Spleen (tissue), 7 donors: Measurements from ENCODE around the gene AGPAT4.

Experiments used
- CTCF ChIP-seq, 11 experiments: fragments of 200-600 bp in 7 of 11; fragments of 450-650 bp in 4 of 11; sonication (generic) in 4 of 11; IDR thresholded peaks in 8 of 11; conservative IDR thresholded peaks in 3 of 11; 1 replicate in 7 of 11; 2 replicates in 4 of 11; pipeline versions ENCODE4 v1.4.0 to v1.8.0; 2016 to 2021; ENCODE audit warnings: antibody characterized with exemption in 11 of 11, inconsistent platforms in 4 of 11, mild to moderate bottlenecking in 1 of 11
- POLR2A ChIP-seq, 3 donors: fragments of 450-650 bp; IDR thresholded peaks; one replicate each; pipeline ENCODE4 v1.5.1; 2017; ENCODE audit warnings: antibody characterized with exemption in 3 of 3, mild to moderate bottlenecking in 1 of 3
- POLR2AphosphoS5 ChIP-seq, 3 donors: sonication (generic); formaldehyde crosslinking; IDR thresholded peaks; one replicate each; pipeline ENCODE4 v1.5.1; 2017; ENCODE audit warnings: antibody characterized with exemption in 3 of 3
- donor health status: DM: no; HTN: no; CAD: no; lungs with moderate emphysema.
- donor health status: DM: no; HTN: no; CAD: no.
- donor health status: DM: no; HTN: no; CAD: no.

- TF ChIP-seq CTCF (IDR thresholded peaks at IDR 0.05 in 8 of 11, conservative IDR thresholded peaks at IDR 0.05 in 3 of 11) (no peak), POLR2AphosphoS5 (IDR thresholded peaks at IDR 0.05) (no peak), POLR2A (IDR thresholded peaks at IDR 0.05) (no peak)
Observed at GRCh38 chr6:161318456-161318855, 44.6 kb upstream of the AGPAT4 start.
